A673 (cell line): ENCODE results near the gene KISS1R. TPM values are rescaled to one million over a fixed set of nuclear protein-coding genes. Genes with fewer than 3 reads are reported as not detected.

Experiments
- BruUV-seq: library from RNA; stranded (reverse); fragments of 400-500 nt; replicated peaks from 2 replicates; lab custom pipeline; 2021; lab: Mats Ljungman, UMichigan
- CTCF ChIA-PET: fragments of 300-600 bp; sonication (Branson Sonifier 250); formaldehyde crosslinking; loops from one replicate; lab custom pipeline; 2022; ENCODE audit warnings: antibody characterized with exemption; lab: Charles Lee
- POLR2A ChIA-PET: fragments of 300-600 bp; sonication (Branson Sonifier 250); formaldehyde crosslinking; loops from one replicate; lab custom pipeline; 2022; ENCODE audit warnings: antibody characterized with exemption; ENCODE audit not compliant: low non-redundant PET; lab: Charles Lee
- DNase-seq: peaks from one replicate; pipeline ENCODE4 v3.0.0-alpha.2; 2015; ENCODE audit warnings: low spot score
- H3K27ac ChIP-seq: fragments of 200-600 bp; sonication (generic); 2 replicates; pipeline ENCODE4 v1.5.1; 2016; ENCODE audit warnings: mixed run types, low read depth, mild to moderate bottlenecking, mixed read lengths, antibody characterized with exemption, low read length; ENCODE audit not compliant: poor library complexity, severe bottlenecking
- H3K27me3 ChIP-seq: fragments of 200-600 bp; sonication (generic); replicated peaks from 2 replicates; pipeline ENCODE4 v1.6.1; 2017; ENCODE audit warnings: mixed run types, low read depth, mild to moderate bottlenecking, mixed read lengths, antibody characterized with exemption, low read length; ENCODE audit not compliant: insufficient read depth, poor library complexity
- H3K36me3 ChIP-seq: fragments of 200-600 bp; sonication (generic); 2 replicates; pipeline ENCODE4 v1.6.1; 2016; ENCODE audit warnings: mixed run types, mild to moderate bottlenecking, mixed read lengths, antibody characterized with exemption, low read length; ENCODE audit not compliant: insufficient read depth, poor library complexity, severe bottlenecking
- H3K4me1 ChIP-seq: fragments of 200-600 bp; sonication (generic); 2 replicates; pipeline ENCODE4 v1.6.1; 2017; ENCODE audit warnings: mixed run types, mild to moderate bottlenecking, mixed read lengths, antibody characterized with exemption, low read length; ENCODE audit not compliant: insufficient read depth, poor library complexity, severe bottlenecking
- H3K4me3 ChIP-seq: fragments of 200-600 bp; sonication (generic); 2 replicates; pipeline ENCODE4 v1.5.1; 2016; ENCODE audit warnings: low read depth, mixed run types, mild to moderate bottlenecking, mixed read lengths, low read length; ENCODE audit not compliant: poor library complexity, severe bottlenecking
- H3K9me3 ChIP-seq: fragments of 200-600 bp; sonication (generic); 2 replicates; pipeline ENCODE4 v1.6.1; 2016; ENCODE audit warnings: mixed run types, low read depth, mild to moderate bottlenecking, mixed read lengths, antibody characterized with exemption, low read length; ENCODE audit not compliant: poor library complexity, severe bottlenecking
- EZH2 ChIP-seq: fragments of 200-600 bp; sonication (generic); IDR thresholded peaks from 2 replicates; pipeline ENCODE4 v1.6.1; 2017; ENCODE audit warnings: borderline replicate concordance, low read depth, mild to moderate bottlenecking, mixed read lengths, antibody characterized with exemption, low read length; ENCODE audit not compliant: poor library complexity, severe bottlenecking
- intact Hi-C: fragments of 100-400 bp; cut with micrococcal nuclease; formaldehyde crosslinking; loops from one replicate; pipeline ENCODE4 v1.10.0; 2022; ENCODE audit not compliant: unreplicated experiment
- total RNA-seq: library from RNA; stranded (reverse); gene quantifications from 2 replicates; pipeline ENCODE4 v1.2.3, GENCODE V29; 2021
- TF ChIP-seq, protein P1 (sequence below): fragments of 300-800, 200-600 bp; sonication (generic); conservative IDR thresholded peaks from 2 replicates; pipeline ENCODE4 v1.5.1; 2017; ENCODE audit warnings: low read depth, mild to moderate bottlenecking, antibody characterized with exemption, low read length, moderate library complexity, mixed read lengths

The KISS1R gene
- total RNA-seq, 1 experiment from 2014 or later, result not detected

DNA sequence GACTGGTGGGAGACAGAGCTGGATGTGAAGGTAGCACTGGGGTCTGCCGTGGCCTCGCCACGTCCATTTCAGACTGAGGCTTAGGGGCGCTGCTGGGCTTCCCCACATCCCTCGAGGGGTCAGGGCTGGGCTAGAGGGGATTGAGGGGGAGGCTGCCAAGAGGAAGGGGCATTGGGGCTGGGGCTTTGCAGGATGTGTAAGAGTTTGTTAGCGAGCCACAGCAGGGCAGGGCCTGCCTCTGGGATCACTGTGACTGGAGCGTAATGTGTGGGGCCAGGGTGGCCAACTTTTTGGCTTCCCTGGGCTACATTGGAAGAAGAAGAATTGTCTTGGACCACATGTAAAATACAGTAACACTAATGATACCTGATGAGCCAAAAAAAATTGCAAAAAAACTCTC lies 22.8 kb downstream of the KISS1R start:
- Histone ChIP-seq H3K27me3 (no peaks in the 10 kb centered on the region), H3K27ac (peak overlapping the region; percentile 41), H3K4me3 (no peak overlapping the region), H3K4me1 (peaks cover 14% of the 10 kb centered on the region), H3K9me3 (no peaks in the 10 kb centered on the region), H3K36me3 (no peaks in the 10 kb centered on the region)
- ChIA-PET CTCF (no interaction called here), POLR2A (no interaction called here)
- intact Hi-C loops, result no loop called here
- no TSS peak for BruUV-seq
- no peak for DNase-seq
- no peak for TF ChIP-seq EZH2
- TF ChIP-seq, protein P1, sequence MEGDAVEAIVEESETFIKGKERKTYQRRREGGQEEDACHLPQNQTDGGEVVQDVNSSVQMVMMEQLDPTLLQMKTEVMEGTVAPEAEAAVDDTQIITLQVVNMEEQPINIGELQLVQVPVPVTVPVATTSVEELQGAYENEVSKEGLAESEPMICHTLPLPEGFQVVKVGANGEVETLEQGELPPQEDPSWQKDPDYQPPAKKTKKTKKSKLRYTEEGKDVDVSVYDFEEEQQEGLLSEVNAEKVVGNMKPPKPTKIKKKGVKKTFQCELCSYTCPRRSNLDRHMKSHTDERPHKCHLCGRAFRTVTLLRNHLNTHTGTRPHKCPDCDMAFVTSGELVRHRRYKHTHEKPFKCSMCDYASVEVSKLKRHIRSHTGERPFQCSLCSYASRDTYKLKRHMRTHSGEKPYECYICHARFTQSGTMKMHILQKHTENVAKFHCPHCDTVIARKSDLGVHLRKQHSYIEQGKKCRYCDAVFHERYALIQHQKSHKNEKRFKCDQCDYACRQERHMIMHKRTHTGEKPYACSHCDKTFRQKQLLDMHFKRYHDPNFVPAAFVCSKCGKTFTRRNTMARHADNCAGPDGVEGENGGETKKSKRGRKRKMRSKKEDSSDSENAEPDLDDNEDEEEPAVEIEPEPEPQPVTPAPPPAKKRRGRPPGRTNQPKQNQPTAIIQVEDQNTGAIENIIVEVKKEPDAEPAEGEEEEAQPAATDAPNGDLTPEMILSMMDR, result no peak

DNA sequence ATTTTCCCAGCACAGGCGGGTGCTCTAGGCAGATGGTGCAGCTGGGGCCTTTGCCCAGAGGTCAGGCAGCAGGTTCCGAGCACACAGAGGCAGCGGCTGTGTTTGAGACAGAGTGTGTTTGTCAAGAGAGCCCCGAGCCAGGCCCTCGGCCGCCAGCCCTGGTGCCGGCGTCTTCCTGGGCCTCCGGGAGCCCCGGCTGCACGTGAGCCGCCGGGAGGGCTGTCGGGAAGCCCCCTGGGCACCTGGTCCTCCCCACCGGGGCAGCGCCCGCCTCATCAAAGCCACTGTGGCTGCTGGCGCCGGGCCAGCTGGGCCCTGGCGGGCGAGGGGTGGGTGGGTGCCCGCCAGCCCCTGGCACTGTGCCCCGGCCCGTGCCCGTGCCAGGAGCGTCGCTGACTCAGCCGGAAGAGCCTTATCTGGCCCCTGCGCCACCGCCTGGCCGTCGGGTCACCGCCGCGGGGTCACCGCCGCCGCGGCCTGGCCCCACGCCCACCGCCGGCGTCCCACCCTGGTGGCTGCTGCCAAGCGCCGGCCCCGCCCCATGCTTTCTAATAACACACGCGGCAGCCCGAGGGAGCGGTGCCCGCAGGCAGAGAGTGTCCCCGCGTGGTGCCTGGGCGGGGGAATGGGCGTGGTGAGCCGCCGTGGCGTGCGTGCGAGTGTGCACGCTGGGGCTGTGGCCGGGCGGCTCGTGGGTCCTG lies 23.6 kb downstream of the KISS1R start:
- no peaks in the 10 kb centered on the region for H3K9me3 ChIP-seq
- peaks cover 14% of the 10 kb centered on the region for H3K4me1 ChIP-seq
- TF ChIP-seq, protein P1, result no peak
- TF ChIP-seq EZH2, result no peak
- no peaks in the 10 kb centered on the region for H3K36me3 ChIP-seq
- H3K4me3 ChIP-seq, result peak overlapping the region; percentile 35
- no peaks in the 10 kb centered on the region for H3K27me3 ChIP-seq
- H3K27ac ChIP-seq, result peak overlapping the region; percentile 41
- ChIA-PET CTCF (no interaction called here), POLR2A (no interaction called here)
- peak; percentile 70 for DNase-seq
- intact Hi-C loops, result no loop called here
- BruUV-seq, result no TSS peak

DNA sequence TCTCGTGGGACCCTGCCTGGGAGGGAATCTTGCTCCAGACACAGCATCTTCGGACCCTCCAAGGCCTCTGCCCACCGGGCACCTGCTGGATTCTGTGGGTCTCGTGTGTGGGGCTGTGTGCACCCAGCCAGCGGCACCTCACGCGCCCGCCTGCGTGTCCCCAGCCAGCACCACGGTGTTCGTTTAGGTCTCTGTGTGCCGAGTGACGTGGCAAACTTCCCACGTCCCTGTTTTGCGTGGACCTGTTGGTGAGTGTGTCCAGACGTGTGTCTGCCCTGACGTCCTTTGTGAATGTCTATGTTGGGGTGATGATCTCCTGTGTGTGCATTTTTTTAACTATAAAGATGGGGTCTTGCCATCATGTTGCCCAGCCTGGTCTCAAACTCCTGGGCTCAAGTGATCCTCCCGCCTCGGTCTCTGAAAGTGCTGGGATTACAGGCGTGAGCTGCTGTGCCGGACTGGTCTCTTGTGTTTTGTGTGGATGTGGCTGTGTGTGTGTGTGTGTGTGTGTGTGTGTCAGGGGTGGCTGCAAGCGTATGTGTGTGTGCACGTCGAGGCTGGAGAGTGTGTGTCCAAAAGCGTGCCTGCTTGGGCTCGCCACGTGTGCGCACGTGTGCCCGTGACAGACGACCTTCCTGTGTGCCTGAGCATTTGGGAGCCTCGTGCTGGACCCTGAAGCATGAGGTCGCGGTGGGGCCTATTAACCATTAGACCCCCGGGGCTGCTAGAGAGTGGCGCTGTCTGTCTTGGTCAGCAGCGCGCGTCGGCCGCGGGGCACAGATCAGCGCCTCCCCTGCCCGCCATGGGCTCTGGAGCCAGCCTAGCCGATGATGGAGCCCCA lies 24.4 kb downstream of the KISS1R start:
- DNase-seq, result no peak
- TF ChIP-seq, protein P1, result no peak
- no peak for TF ChIP-seq EZH2
- H3K36me3 ChIP-seq, result no peaks in the 10 kb centered on the region
- ChIA-PET POLR2A (no interaction called here), CTCF (no interaction called here)
- H3K4me3 ChIP-seq, result peak overlapping the region; percentile 35
- no peaks in the 10 kb centered on the region for H3K27me3 ChIP-seq
- intact Hi-C loops, result no loop called here
- H3K27ac ChIP-seq, result peak overlapping the region; percentile 41
- H3K4me1 ChIP-seq, result peaks cover 14% of the 10 kb centered on the region
- no peaks in the 10 kb centered on the region for H3K9me3 ChIP-seq
- no TSS peak for BruUV-seq
